ENCODE results near the gene GJA1. TPM values are rescaled to one million over a fixed set of nuclear protein-coding genes. Genes with fewer than 3 reads are reported as not detected.
"Not testable (repeated sequence)": the region's sequence is repeated elsewhere in the genome, so short reads cannot be mapped to it uniquely, and the experiment has no call there.

The GJA1 gene
- total and polyA plus RNA-seq, 5 experiments from 2014 or later: not detected

DNA sequence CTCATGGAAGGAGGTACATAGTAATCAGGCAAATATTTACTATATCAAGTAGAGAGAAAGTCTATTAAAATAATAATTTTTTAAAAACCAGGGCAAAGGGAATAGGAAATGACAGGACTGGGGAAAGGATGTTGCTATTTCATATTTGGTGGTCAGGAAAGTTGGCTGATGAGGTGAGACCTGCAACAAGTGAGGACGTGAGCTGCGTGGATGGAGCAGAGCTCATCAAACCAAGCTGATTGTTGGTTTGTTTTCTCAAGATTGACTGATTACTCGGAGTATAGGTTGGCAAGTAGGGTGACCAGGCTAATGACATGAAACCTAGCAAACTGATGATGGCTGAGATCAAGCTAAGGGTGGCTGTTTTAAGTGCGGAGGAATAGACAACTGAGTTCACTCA is 6.0 kb downstream of the GJA1 start:
- Mint-ChIP-seq H3K27ac (no peak overlapping the region), H3K36me3 (no peaks in the 10 kb centered on the region), H3K9me3 (no peaks in the 10 kb centered on the region), H3K27me3 (peaks cover 14 to 69% (median 27%) of the 10 kb centered on the region in 5 donors), H3K4me3 (no peak overlapping the region), H3K4me1 (peaks cover 5 to 20% (median 17%) of the 10 kb centered on the region in 4 donors)
- DNase-seq (no peak), ATAC-seq (no peak)
- POLR2A ChIA-PET: no interaction called here

DNA sequence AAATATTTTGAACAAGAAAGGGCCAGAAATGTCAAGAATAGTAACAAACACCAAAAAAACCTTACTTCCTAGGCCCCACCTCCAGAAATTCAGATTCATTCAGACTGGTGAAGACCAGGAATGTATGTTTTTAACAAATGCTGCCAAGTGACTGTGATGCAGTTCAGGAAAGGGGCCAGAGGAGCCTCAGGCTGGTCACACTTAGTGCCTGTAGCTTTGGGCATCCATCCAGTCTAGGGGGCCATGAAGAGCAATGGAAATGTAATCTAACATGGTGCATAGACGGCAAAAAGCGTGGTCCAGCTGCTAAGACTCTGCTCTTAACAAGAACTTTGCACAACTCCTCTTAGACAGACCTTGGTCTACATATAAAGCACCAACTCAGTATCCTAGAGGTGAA is 7.1 kb downstream of the GJA1 start:
- Mint-ChIP-seq H3K4me3 (no peak overlapping the region), H3K36me3 (no peaks in the 10 kb centered on the region), H3K4me1 (peaks cover 3 to 9% (median 9%) of the 10 kb centered on the region in 4 donors), H3K27ac (no peak overlapping the region), H3K9me3 (no peaks in the 10 kb centered on the region), H3K27me3 (peaks cover 12 to 69% (median 32%) of the 10 kb centered on the region in 5 donors)
- no peak for DNase-seq
- POLR2A ChIA-PET: no interaction called here
- ATAC-seq: no peak

DNA sequence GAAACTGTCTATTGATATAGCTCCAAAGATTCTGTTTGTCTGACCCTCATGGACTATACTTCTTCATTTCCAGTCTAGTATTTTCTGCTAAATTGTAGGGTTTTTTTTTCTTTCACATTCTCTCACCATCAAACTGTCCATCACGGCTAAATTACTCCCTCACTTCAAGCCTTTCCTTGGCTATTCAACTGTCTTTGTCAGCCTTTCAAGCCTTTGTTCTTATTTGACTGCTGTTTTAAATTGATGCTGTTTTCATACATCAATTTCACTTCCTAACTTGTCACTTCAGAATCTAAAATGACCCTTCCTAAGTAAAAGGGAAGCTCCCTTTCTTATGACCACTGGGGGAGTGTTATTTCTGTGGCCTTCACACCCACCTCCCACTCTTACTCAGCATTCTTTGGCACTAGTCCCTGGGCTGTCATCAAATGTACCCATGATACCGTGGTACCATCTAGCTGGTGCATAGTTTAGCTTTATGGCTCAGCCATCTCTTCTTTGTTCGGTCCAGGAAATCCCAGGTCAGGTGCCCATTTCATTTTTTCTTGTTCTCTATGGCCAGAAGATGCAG is 8.6 kb downstream of the GJA1 start:
- POLR2A ChIA-PET: no interaction called here
- H3K4me3 Mint-ChIP-seq: no peak overlapping the region
- DNase-seq (no peak), ATAC-seq (no peak)
- no peaks in the 10 kb centered on the region for H3K9me3 Mint-ChIP-seq
- peaks cover 6 to 62% (median 25%) of the 10 kb centered on the region in 5 donors for H3K27me3 Mint-ChIP-seq
- H3K36me3 Mint-ChIP-seq: no peaks in the 10 kb centered on the region
- no peaks in the 10 kb centered on the region for H3K4me1 Mint-ChIP-seq
- H3K27ac Mint-ChIP-seq: no peak overlapping the region

DNA sequence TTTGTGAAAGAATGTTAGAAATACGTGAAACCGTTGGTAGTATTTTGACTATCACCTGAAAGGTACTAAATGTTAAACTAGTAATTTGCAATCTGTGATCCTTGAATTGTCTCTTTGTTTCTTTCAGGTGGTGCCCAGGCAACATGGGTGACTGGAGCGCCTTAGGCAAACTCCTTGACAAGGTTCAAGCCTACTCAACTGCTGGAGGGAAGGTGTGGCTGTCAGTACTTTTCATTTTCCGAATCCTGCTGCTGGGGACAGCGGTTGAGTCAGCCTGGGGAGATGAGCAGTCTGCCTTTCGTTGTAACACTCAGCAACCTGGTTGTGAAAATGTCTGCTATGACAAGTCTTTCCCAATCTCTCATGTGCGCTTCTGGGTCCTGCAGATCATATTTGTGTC is 11.3 kb downstream of the GJA1 start:
- H3K9me3 Mint-ChIP-seq, DNase-seq, POLR2A ChIA-PET, H3K27ac Mint-ChIP-seq, H3K4me3 Mint-ChIP-seq, ATAC-seq, H3K36me3 Mint-ChIP-seq, H3K4me1 Mint-ChIP-seq: not testable (repeated sequence)
- peaks cover 3 to 40% (median 11%) of the 10 kb centered on the region in 5 donors for H3K27me3 Mint-ChIP-seq

DNA sequence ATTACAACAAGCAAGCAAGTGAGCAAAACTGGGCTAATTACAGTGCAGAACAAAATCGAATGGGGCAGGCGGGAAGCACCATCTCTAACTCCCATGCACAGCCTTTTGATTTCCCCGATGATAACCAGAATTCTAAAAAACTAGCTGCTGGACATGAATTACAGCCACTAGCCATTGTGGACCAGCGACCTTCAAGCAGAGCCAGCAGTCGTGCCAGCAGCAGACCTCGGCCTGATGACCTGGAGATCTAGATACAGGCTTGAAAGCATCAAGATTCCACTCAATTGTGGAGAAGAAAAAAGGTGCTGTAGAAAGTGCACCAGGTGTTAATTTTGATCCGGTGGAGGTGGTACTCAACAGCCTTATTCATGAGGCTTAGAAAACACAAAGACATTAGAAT is 12.3 kb downstream of the GJA1 start:
- DNase-seq, ATAC-seq, POLR2A ChIA-PET, H3K36me3 Mint-ChIP-seq, H3K4me3 Mint-ChIP-seq, H3K27ac Mint-ChIP-seq, H3K9me3 Mint-ChIP-seq, H3K4me1 Mint-ChIP-seq: not testable (repeated sequence)
- peaks cover 3 to 37% (median 11%) of the 10 kb centered on the region in 5 donors for H3K27me3 Mint-ChIP-seq

DNA sequence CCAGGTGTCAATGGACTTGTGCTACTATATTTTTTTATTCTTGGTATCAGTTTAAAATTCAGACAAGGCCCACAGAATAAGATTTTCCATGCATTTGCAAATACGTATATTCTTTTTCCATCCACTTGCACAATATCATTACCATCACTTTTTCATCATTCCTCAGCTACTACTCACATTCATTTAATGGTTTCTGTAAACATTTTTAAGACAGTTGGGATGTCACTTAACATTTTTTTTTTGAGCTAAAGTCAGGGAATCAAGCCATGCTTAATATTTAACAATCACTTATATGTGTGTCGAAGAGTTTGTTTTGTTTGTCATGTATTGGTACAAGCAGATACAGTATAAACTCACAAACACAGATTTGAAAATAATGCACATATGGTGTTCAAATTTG is 13.1 kb downstream of the GJA1 start:
- H3K4me3 Mint-ChIP-seq, H3K36me3 Mint-ChIP-seq, ATAC-seq, POLR2A ChIA-PET, DNase-seq, H3K4me1 Mint-ChIP-seq, H3K9me3 Mint-ChIP-seq, H3K27ac Mint-ChIP-seq: not testable (repeated sequence)
- H3K27me3 Mint-ChIP-seq: peaks cover 2 to 37% (median 11%) of the 10 kb centered on the region in 5 donors

DNA sequence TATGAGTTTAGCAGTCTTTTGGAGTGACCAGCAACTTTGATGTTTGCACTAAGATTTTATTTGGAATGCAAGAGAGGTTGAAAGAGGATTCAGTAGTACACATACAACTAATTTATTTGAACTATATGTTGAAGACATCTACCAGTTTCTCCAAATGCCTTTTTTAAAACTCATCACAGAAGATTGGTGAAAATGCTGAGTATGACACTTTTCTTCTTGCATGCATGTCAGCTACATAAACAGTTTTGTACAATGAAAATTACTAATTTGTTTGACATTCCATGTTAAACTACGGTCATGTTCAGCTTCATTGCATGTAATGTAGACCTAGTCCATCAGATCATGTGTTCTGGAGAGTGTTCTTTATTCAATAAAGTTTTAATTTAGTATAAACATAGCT is 13.9 kb downstream of the GJA1 start:
- H3K4me3 Mint-ChIP-seq: no peak overlapping the region
- H3K27me3 Mint-ChIP-seq: peaks cover 0 to 35% (median 11%) of the 10 kb centered on the region in 5 donors
- DNase-seq: no peak
- POLR2A ChIA-PET: no interaction called here
- H3K9me3 Mint-ChIP-seq: no peaks in the 10 kb centered on the region
- no peaks in the 10 kb centered on the region for H3K36me3 Mint-ChIP-seq
- no peak overlapping the region for H3K27ac Mint-ChIP-seq
- ATAC-seq: no peak
- no peaks in the 10 kb centered on the region for H3K4me1 Mint-ChIP-seq

DNA sequence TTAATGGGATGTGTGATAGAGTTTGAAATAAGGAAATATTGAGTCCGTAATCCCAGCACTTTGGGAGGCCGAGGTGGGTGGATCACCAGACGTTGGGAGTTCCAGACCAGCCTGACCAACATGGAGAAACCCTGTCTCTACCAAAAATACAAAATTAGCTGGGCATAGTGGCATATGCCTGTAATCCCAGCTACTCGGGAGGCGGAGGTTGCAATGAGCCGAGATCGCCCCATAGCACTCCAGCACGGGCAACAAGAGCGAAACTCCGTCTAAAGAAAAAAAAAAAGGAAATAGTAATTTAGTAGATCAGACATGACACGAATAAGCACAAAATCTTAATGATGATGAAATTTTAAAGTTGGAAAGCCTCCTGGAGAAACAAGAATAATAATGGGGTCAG is 14.8 kb downstream of the GJA1 start:
- ATAC-seq (no peak), DNase-seq (no peak)
- Mint-ChIP-seq H3K4me1 (no peaks in the 10 kb centered on the region), H3K27me3 (peaks cover 0 to 26% (median 11%) of the 10 kb centered on the region in 5 donors), H3K9me3 (no peaks in the 10 kb centered on the region), H3K36me3 (no peaks in the 10 kb centered on the region), H3K27ac (no peak overlapping the region), H3K4me3 (no peak overlapping the region)
- POLR2A ChIA-PET: no interaction called here

DNA sequence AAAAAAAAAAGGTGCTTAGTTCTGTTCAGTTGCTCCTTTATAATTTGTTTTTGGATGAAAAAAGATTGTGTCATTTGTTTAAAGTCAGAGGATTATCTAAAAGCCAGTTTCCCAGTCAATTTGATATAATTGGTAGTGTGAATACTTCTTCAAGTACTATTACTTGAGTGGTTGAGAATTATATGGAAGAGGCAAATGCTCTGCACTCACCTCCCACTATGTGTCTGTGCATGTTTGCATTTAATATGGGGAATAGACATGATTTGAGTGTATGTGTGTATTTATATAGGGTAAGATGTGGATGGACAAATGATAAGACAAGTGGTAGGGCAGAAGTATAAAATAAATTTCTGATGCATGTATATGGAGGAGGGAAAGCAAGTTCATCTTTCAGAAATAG is 15.8 kb downstream of the GJA1 start:
- peaks cover 0 to 18% (median 11%) of the 10 kb centered on the region in 5 donors for H3K27me3 Mint-ChIP-seq
- no peaks in the 10 kb centered on the region for H3K9me3 Mint-ChIP-seq
- H3K27ac Mint-ChIP-seq: no peak overlapping the region
- no peak for ATAC-seq
- no peaks in the 10 kb centered on the region for H3K4me1 Mint-ChIP-seq
- H3K36me3 Mint-ChIP-seq: no peaks in the 10 kb centered on the region
- no peak for DNase-seq
- H3K4me3 Mint-ChIP-seq: no peak overlapping the region
- POLR2A ChIA-PET: no interaction called here

DNA sequence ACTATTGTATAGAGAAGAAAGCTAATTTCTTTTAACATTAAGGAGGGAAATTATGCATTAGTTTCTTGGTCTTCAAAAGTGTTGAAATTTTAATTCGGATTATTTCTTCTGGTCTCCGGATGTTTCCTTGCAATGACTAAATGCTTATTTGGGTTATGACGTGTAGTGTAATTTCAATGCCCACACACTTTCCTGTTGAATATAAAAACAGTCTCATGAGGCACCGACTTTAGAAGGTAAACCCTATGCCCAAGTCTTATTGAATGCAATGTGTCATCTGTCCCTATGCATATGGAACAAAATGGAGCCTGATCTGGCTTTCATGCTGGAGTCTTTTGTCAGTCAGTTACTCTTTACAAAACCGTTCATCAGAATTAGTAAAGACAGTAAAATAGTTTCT is 17.7 kb downstream of the GJA1 start:
- no peak overlapping the region for H3K27ac Mint-ChIP-seq
- POLR2A ChIA-PET: interaction anchor here (0.7 kb wide), 1 partner anchor 310 kb away, joined by 5 read pairs; no protein-coding TSS in a partner anchor
- no peak overlapping the region for H3K4me3 Mint-ChIP-seq
- peaks cover 0 to 4% (median 0%) of the 10 kb centered on the region in 5 donors for H3K27me3 Mint-ChIP-seq
- H3K4me1 Mint-ChIP-seq: no peaks in the 10 kb centered on the region
- ATAC-seq: no peak
- no peaks in the 10 kb centered on the region for H3K9me3 Mint-ChIP-seq
- no peaks in the 10 kb centered on the region for H3K36me3 Mint-ChIP-seq
- no peak for DNase-seq

DNA sequence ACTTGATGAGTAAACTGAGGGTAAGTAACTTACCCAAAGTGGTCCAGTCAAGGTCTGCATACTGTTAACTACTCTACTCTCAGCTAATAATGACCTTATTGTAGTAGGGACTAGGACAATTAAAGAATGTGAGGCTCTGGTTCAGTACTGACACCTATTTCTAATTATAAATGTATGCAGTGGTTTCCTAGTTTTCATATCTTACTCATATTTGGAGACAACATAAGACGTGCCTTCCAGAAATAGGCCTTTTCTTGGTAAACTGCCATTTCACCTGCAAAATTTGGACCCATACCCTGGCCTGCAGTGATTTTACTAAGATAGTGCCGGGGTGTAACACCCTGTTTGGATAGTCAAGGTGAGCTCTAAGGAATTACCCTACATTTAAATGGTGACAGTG is 24.7 kb downstream of the GJA1 start:
- Mint-ChIP-seq H3K36me3 (no peaks in the 10 kb centered on the region), H3K4me3 (no peak overlapping the region), H3K27ac (no peak overlapping the region), H3K9me3 (no peaks in the 10 kb centered on the region), H3K4me1 (no peaks in the 10 kb centered on the region), H3K27me3 (peaks cover 0 to 2% (median 0%) of the 10 kb centered on the region in 5 donors)
- ATAC-seq (no peak), DNase-seq (no peak)
- POLR2A ChIA-PET: no interaction called here

DNA sequence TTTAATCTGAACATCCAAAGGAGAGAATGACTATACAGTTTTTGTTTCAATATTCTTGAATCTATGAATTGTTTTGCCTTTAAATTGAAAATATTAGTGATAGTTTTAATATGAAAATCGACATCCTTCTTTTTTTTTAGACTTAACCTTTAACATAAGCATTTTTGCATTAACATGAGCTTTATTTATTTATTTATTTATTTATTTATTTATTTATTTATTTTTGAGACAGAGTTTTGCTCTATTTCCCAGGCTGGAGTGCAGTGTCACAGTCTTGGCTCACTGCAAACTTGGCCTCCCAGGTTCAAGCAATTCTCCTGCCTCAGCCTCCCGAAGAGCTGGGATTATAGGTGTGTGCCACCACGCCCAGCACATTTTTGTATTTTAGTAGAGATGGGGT is 27.6 kb downstream of the GJA1 start:
- H3K36me3 Mint-ChIP-seq: peaks cover 0 to 2% (median 0%) of the 10 kb centered on the region in 3 donors
- H3K27me3 Mint-ChIP-seq: no peaks in the 10 kb centered on the region
- POLR2A ChIA-PET: no interaction called here
- H3K27ac Mint-ChIP-seq: peak overlapping the region in 1 of 10 donors; percentile 49
- no peak for DNase-seq
- H3K4me3 Mint-ChIP-seq: no peak overlapping the region
- ATAC-seq: no peak
- peaks cover 0 to 16% (median 3%) of the 10 kb centered on the region in 9 donors for H3K9me3 Mint-ChIP-seq
- no peaks in the 10 kb centered on the region for H3K4me1 Mint-ChIP-seq

DNA sequence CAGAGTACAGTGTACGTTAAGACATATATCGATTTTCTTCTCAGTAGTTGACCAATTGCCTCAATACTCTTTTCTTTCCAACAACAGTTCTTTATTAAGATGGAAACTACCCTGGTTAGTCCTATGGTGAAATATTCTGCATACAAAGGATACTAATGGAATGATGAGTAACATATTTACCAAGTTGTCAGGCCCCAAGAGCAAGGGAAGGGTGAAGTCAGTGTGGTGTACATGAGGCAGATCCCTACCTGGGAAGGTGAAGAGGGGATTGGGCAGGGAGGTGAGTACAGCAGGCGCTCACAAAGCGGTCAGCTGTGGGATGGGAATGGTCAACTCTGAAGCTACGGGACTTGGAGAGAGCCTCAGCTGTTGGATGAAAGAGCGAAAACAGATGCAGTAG is 29.7 kb downstream of the GJA1 start:
- H3K27me3 Mint-ChIP-seq: no peaks in the 10 kb centered on the region
- DNase-seq: no peak
- H3K4me3 Mint-ChIP-seq: no peak overlapping the region
- no peak for ATAC-seq
- peaks cover 0 to 16% (median 3%) of the 10 kb centered on the region in 9 donors for H3K9me3 Mint-ChIP-seq
- H3K4me1 Mint-ChIP-seq: no peaks in the 10 kb centered on the region
- POLR2A ChIA-PET: no interaction called here
- H3K36me3 Mint-ChIP-seq: peaks cover 0 to 2% (median 0%) of the 10 kb centered on the region in 3 donors
- H3K27ac Mint-ChIP-seq: no peak overlapping the region

DNA sequence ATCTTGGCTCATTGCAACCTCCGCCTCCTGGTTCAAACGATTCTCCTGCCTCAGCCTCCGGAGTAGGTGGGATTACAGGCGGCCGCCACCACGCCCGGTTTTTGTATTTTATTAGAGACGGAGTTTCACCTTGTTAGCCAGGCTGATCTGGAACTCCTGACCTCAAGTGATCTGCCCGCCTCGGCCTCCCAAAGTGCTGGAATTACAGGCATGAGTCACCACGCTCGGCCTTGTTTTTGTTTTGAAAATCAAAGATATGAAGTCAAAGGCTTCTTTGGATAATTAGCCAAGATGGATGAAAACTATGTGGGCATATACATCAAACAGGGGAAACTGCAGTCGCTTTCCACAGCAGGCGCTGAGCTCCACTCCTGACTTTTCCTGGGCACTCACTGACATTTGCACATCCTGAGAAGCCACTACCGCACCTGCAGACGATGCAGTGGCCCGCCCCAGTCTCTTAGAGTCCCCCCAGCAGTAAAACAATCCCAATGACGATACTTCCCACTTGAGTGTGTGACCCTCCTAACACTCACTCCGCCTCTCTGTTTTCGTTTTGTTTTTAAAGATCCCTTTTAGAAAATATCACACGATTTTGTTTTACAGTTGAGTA is 44.1 kb downstream of the GJA1 start:
- Mint-ChIP-seq H3K27ac (no peak overlapping the region), H3K36me3 (no peaks in the 10 kb centered on the region), H3K27me3 (no peaks in the 10 kb centered on the region), H3K9me3 (no peaks in the 10 kb centered on the region), H3K4me1 (no peaks in the 10 kb centered on the region), H3K4me3 (no peak overlapping the region)
- ATAC-seq (no peak), DNase-seq (no peak)
- POLR2A ChIA-PET: no interaction called here

Data from naive thymus-derived CD8-positive, alpha-beta T cell (primary cell).